ENCODE measurements around the gene HACD1.
A peak's percentile ranks its signal among the peaks of the same experiment; 100 is the strongest.

HACD1 gene

GRCh38 chr10:17659365-17659764, 42.2 kb upstream of the HACD1 start:
- DNase-seq (ENCODE audit: low read depth), result no peak
- H3K4me3 ChIP-seq (ENCODE audit: low read depth, low read length), result no peak overlapping the region
- TF ChIP-seq, protein P1, sequence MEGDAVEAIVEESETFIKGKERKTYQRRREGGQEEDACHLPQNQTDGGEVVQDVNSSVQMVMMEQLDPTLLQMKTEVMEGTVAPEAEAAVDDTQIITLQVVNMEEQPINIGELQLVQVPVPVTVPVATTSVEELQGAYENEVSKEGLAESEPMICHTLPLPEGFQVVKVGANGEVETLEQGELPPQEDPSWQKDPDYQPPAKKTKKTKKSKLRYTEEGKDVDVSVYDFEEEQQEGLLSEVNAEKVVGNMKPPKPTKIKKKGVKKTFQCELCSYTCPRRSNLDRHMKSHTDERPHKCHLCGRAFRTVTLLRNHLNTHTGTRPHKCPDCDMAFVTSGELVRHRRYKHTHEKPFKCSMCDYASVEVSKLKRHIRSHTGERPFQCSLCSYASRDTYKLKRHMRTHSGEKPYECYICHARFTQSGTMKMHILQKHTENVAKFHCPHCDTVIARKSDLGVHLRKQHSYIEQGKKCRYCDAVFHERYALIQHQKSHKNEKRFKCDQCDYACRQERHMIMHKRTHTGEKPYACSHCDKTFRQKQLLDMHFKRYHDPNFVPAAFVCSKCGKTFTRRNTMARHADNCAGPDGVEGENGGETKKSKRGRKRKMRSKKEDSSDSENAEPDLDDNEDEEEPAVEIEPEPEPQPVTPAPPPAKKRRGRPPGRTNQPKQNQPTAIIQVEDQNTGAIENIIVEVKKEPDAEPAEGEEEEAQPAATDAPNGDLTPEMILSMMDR (IDR thresholded peaks at IDR 0.05; ENCODE audit: insufficient read depth, low read depth, low read length, missing control alignments), result no peak

DNA sequence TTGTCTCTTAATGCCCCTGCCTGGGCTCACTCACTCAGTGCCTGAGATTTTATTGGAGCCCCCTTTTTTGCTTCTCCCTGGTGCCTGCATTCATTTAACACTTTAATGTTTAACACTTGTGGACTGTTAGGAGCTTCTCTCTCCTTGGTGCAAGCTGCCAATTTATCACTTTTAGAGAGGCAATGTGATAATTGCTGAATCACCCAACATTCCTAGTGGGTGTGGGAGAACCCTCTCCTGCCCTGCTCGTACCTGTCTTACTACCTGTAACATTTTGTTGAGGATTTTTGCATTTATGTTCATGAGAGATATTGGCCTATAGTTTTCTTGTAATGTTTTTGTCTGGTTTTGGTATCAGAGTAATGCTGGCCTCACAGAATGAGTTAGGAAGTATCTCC, 39.9 kb upstream of the HACD1 start:
- TF ChIP-seq, protein P1 (IDR thresholded peaks at IDR 0.05; ENCODE audit: insufficient read depth, low read depth, low read length, missing control alignments), result no peak
- no peak overlapping the region for H3K4me3 ChIP-seq (ENCODE audit: low read depth, low read length)
- DNase-seq (ENCODE audit: low read depth), result no peak

DNA sequence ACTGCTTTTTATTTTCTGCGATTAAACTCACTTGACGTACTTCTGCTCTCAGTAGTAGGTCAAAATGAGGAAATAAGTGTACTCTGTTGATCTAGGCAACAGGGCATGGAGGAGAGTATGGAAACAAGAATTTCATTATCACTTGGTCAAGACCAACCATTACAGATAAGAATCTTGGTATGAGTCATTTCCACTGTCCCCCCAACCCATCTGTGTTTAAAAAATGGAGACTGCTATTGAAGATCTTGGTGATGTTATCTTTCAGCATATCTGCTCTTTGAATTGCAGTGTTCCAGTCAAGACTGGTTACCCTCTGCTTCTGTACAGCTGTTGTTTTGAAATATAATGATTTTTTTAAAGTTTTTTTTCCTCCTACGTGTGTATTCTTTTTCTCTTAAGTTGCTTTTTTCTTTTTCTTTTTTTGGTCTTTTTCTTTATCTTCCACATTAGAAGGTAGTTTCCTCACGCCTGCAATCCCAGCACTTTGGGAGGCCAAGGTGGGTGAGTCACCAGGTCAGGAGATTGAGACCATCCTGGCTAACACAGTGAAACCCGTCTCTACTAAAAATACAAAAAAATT, 38.5 kb upstream of the HACD1 start:
- DNase-seq (ENCODE audit: low read depth), result peak; percentile 76
- H3K4me3 ChIP-seq (ENCODE audit: low read depth, low read length), result no peak overlapping the region
- TF ChIP-seq, protein P1 (IDR thresholded peaks at IDR 0.05; ENCODE audit: insufficient read depth, low read depth, low read length, missing control alignments), result no peak

DNA sequence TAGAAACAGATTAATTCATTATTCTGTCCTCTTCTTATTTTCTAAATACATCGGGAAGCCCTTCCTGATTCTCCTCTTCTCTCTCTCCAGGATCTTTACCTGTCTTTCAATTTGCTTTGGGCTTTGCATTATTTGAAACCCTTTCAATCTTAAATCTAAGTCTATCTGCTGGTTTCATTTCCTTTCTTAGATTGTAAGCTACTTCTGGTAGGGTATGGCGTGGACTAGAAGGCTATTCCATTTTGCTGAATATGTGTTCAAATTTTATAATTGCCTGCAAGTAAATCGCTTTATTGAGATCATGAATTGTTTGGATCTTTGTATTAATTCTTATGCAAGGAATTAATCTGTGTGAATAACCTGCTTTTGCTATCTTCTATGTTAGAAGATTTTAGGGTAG, 37.8 kb upstream of the HACD1 start:
- TF ChIP-seq, protein P1 (IDR thresholded peaks at IDR 0.05; ENCODE audit: insufficient read depth, low read depth, low read length, missing control alignments), result no peak
- no peak overlapping the region for H3K4me3 ChIP-seq (ENCODE audit: low read depth, low read length)
- no peak for DNase-seq (ENCODE audit: low read depth)

DNA sequence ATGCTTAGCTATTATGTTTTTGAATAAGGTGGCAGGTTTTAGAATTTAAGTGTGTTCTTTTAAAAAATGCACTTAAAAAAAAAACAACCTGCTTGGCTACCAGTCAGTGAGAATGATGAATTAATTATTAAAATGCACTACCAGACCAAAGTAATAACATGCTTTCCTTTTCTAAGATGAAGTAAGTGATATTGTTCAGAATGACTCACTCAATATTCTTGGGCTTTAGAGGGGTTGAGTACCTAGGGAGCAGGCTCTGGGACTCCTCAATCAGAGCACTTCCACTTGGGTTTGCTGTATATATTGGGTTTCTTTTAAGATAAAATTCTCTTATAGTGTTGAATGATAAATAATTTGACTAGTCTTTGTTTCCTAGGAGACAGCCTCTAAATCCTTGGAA, 35.4 kb upstream of the HACD1 start:
- no peak overlapping the region for H3K4me3 ChIP-seq (ENCODE audit: low read depth, low read length)
- TF ChIP-seq, protein P1 (IDR thresholded peaks at IDR 0.05; ENCODE audit: insufficient read depth, low read depth, low read length, missing control alignments), result no peak
- DNase-seq (ENCODE audit: low read depth), result no peak

GRCh38 chr10:17651896-17652295, 34.7 kb upstream of the HACD1 start:
- TF ChIP-seq, protein P1 (IDR thresholded peaks at IDR 0.05; ENCODE audit: insufficient read depth, low read depth, low read length, missing control alignments), result no peak
- H3K4me3 ChIP-seq (ENCODE audit: low read depth, low read length), result no peak overlapping the region
- no peak for DNase-seq (ENCODE audit: low read depth)

DNA sequence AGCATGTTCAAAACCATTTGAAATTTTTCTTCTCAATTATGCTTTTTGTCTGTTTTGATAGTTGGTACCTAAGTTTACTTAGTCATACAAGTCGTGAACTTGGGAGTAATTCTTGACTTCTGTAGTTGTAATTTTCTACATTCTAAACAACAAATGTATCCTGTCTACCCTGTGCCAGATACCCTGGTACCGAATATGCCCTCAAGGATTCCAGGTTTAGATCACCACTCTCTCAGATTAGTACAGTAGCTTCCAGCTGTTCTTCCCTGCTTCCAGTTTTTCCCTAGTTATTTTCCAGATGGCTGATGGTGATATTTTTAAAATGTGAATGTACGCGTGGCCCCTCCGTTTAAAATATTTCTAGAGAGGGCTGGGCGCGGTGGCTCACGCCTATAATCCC, 33.2 kb upstream of the HACD1 start:
- TF ChIP-seq, protein P1 (IDR thresholded peaks at IDR 0.05; ENCODE audit: insufficient read depth, low read depth, low read length, missing control alignments), result no peak
- no peak overlapping the region for H3K4me3 ChIP-seq (ENCODE audit: low read depth, low read length)
- DNase-seq (ENCODE audit: low read depth), result no peak

Data from GM12865 (cell line).